MM.1S (cell line): Measurements from ENCODE around the gene DCPS.
A peak's percentile ranks its signal among the peaks of the same experiment; 100 is the strongest.

Experiments
- DNase-seq: peaks from one replicate; pipeline ENCODE4 v3.0.0-alpha.2; 2015
- H2AFZ ChIP-seq: fragments of 300-600 bp; sonication (generic); 2 replicates; pipeline ENCODE4 v1.6.0; 2016; ENCODE audit warnings: antibody characterized with exemption, low read length
- H3F3A ChIP-seq: fragments of 300-600 bp; sonication (generic); 2 replicates; pipeline ENCODE4 v1.6.1; 2016; ENCODE audit warnings: mild to moderate bottlenecking, antibody characterized with exemption, low read length, moderate library complexity, mixed read lengths; ENCODE audit not compliant: insufficient read depth
- H3K27ac ChIP-seq: fragments of 300-600 bp; sonication (generic); 2 replicates; pipeline ENCODE4 v1.5.1; 2016; ENCODE audit warnings: mild to moderate bottlenecking, low read length
- H3K27me3 ChIP-seq: fragments of 300-600 bp; sonication (generic); replicated peaks from 2 replicates; pipeline ENCODE4 v1.6.0; 2016; ENCODE audit warnings: low read length; ENCODE audit not compliant: insufficient read depth
- H3K36me3 ChIP-seq: fragments of 300-600 bp; sonication (generic); replicated peaks from 2 replicates; pipeline ENCODE4 v1.6.1; 2016; ENCODE audit warnings: mild to moderate bottlenecking, low read length, mixed read lengths; ENCODE audit not compliant: insufficient read depth
- H3K4me1 ChIP-seq: fragments of 300-600 bp; sonication (generic); 2 replicates; pipeline ENCODE4 v1.6.1; 2016; ENCODE audit warnings: low read length, mixed read lengths
- H3K4me2 ChIP-seq: fragments of 300-600 bp; sonication (generic); 2 replicates; pipeline ENCODE4 v1.6.0; 2016; ENCODE audit warnings: low read depth, low read length
- H3K4me3 ChIP-seq: fragments of 300-600 bp; sonication (generic); 2 replicates; pipeline ENCODE4 v1.5.1; 2016; ENCODE audit warnings: low read length, mixed read lengths
- H3K79me2 ChIP-seq: fragments of 300-600 bp; sonication (generic); 2 replicates; pipeline ENCODE4 v1.6.1; 2016; ENCODE audit warnings: mixed run types, low read length, mixed read lengths
- H3K9ac ChIP-seq: fragments of 300-600 bp; sonication (generic); 2 replicates; pipeline ENCODE4 v1.6.1; 2016; ENCODE audit warnings: low read length, mixed read lengths
- H3K9me2 ChIP-seq: fragments of 300-600 bp; sonication (generic); replicated peaks from 2 replicates; pipeline ENCODE4 v1.6.1; 2016; ENCODE audit warnings: mild to moderate bottlenecking, low read length, mixed read lengths; ENCODE audit not compliant: insufficient read depth
- H3K9me3 ChIP-seq: fragments of 300-600 bp; sonication (generic); replicated peaks from 2 replicates; pipeline ENCODE4 v1.6.1; 2016; ENCODE audit warnings: mild to moderate bottlenecking, low read length, mixed read lengths; ENCODE audit not compliant: insufficient read depth
- H4K20me1 ChIP-seq: fragments of 300-600 bp; sonication (generic); 2 replicates; pipeline ENCODE4 v1.6.1; 2016; ENCODE audit warnings: mild to moderate bottlenecking, low read length, moderate library complexity, mixed read lengths; ENCODE audit not compliant: insufficient read depth
- CTCF ChIP-seq: fragments of 300-600 bp; sonication (generic); IDR thresholded peaks from 2 replicates; pipeline ENCODE4 v1.5.1; 2016; ENCODE audit warnings: antibody characterized with exemption, low read length, mixed read lengths
- EZH2 ChIP-seq: fragments of 300-600 bp; sonication (generic); optimal IDR thresholded peaks from 2 replicates; pipeline ENCODE3; 2017; ENCODE audit warnings: low read depth, mild to moderate bottlenecking, antibody characterized with exemption, low read length, mixed read lengths
- EZH2phosphoT487 ChIP-seq: fragments of 300-600 bp; sonication (generic); IDR thresholded peaks from 2 replicates; pipeline ENCODE4 v1.6.1; 2018; ENCODE audit warnings: antibody characterized with exemption, low read length

Gene DCPS

GRCh38 chr11:126263489-126263888 lies 40.4 kb upstream of the DCPS start:
- Histone ChIP-seq H3K27me3 (no peaks in the 10 kb centered on the region), H3K4me2 (no peak overlapping the region), H3K9me2 (no peaks in the 10 kb centered on the region), H3K9me3 (no peaks in the 10 kb centered on the region), H3K4me1 (0 out of 2 replicates have a peak, but pooled peaks cover 6% of the 10 kb centered on the region), H3K79me2 (peaks cover 40% of the 10 kb centered on the region), H3K9ac (no peak overlapping the region), H3K4me3 (no peak overlapping the region), H3K36me3 (peaks cover 40% of the 10 kb centered on the region), H3K27ac (no peak overlapping the region), H4K20me1 (no peaks in the 10 kb centered on the region), H3F3A (no peaks in the 10 kb centered on the region), H2AFZ (no peak overlapping the region)
- no peak for DNase-seq
- no peak for TF ChIP-seq EZH2phosphoT487
- TF ChIP-seq CTCF = no peak
- TF ChIP-seq EZH2 = no peak

- no peak overlapping the region for H3K4me2 ChIP-seq
- peaks cover 40% of the 10 kb centered on the region for H3K36me3 ChIP-seq
- H2AFZ ChIP-seq = no peak overlapping the region
- TF ChIP-seq EZH2 (no peak), CTCF (no peak), EZH2phosphoT487 (no peak)
- no peaks in the 10 kb centered on the region for H3K9me3 ChIP-seq
- H3F3A ChIP-seq = peaks cover 4% of the 10 kb centered on the region; the same call in 1 of the 2 replicates
- H3K4me1 ChIP-seq = peaks cover 12% of the 10 kb centered on the region
- H3K27ac ChIP-seq = no peak overlapping the region
- H3K4me3 ChIP-seq = no peak overlapping the region
- H3K9ac ChIP-seq = no peak overlapping the region
- no peaks in the 10 kb centered on the region for H4K20me1 ChIP-seq
- H3K27me3 ChIP-seq = no peaks in the 10 kb centered on the region
- no peaks in the 10 kb centered on the region for H3K9me2 ChIP-seq
- peaks cover 61% of the 10 kb centered on the region for H3K79me2 ChIP-seq
- DNase-seq = no peak
Observed at GRCh38 chr11:126265811-126266210, 38.0 kb upstream of the DCPS start.

GRCh38 chr11:126267650-126268049 lies 36.2 kb upstream of the DCPS start:
- Histone ChIP-seq H3K4me2 (peak overlapping the region; percentile 93), H2AFZ (no peak overlapping the region), H3F3A (peaks cover 4% of the 10 kb centered on the region; the same call in 1 of the 2 replicates), H4K20me1 (no peaks in the 10 kb centered on the region), H3K9ac (peak overlapping the region; percentile 95), H3K9me3 (no peaks in the 10 kb centered on the region), H3K79me2 (peaks cover 70% of the 10 kb centered on the region), H3K4me3 (peak overlapping the region; percentile 100), H3K4me1 (peaks cover 12% of the 10 kb centered on the region), H3K27me3 (no peaks in the 10 kb centered on the region), H3K36me3 (peaks cover 35% of the 10 kb centered on the region), H3K9me2 (no peaks in the 10 kb centered on the region), H3K27ac (peak overlapping the region; percentile 65; the same call in 1 of the 2 replicates)
- no peak for DNase-seq
- TF ChIP-seq EZH2 (no peak), EZH2phosphoT487 (no peak), CTCF (no peak)
